ENCODE results near the gene ELK3. TPM values are rescaled to one million over a fixed set of nuclear protein-coding genes. Genes with fewer than 3 reads are reported as not detected.

ELK3 gene

Small RNA genes lying within 50 kb of the gene (small RNA-seq; reads per million reads assigned to genes)
- not detected for gene RNU4-24P
